NT2/D1 (cell line): ENCODE data around the gene NLK.
A peak's percentile ranks its signal among the peaks of the same experiment; 100 is the strongest.

Experiments used
- DNase-seq: peaks from one replicate; pipeline ENCODE4 v3.0.0-alpha.2; 2011; ENCODE audit warnings: low read depth, low spot score
- H3K27me3 ChIP-seq: 2 replicates; pipeline ENCODE4 v1.6.0; 2011; ENCODE audit warnings: mild to moderate bottlenecking; ENCODE audit not compliant: insufficient read length, insufficient read depth
- H3K36me3 ChIP-seq: 2 replicates; pipeline ENCODE4 v1.6.1; 2011; ENCODE audit warnings: mild to moderate bottlenecking, low read length, mixed read lengths; ENCODE audit not compliant: insufficient read depth, insufficient read length
- H3K4me1 ChIP-seq: 2 replicates; pipeline ENCODE4 v1.5.1; 2011; ENCODE audit not compliant: insufficient read depth, insufficient read length
- H3K4me3 ChIP-seq: 2 replicates; pipeline ENCODE4 v1.5.1; 2011; ENCODE audit warnings: low read depth; ENCODE audit not compliant: insufficient read length
- H3K9ac ChIP-seq: 2 replicates; pipeline ENCODE4 v1.6.0; 2011; ENCODE audit warnings: low read depth; ENCODE audit not compliant: insufficient read length
- H3K9me3 ChIP-seq: 2 replicates; pipeline ENCODE4 v1.5.1; 2011; ENCODE audit warnings: mild to moderate bottlenecking, low read length; ENCODE audit not compliant: insufficient read depth
- SUZ12 ChIP-seq: IDR thresholded peaks from 2 replicates; pipeline ENCODE4 v1.6.1; 2011; ENCODE audit not compliant: insufficient read length, insufficient read depth; ENCODE audit errors: extremely low read depth
- YY1 ChIP-seq: IDR thresholded peaks from 2 replicates; pipeline ENCODE4 v1.6.1; 2011; ENCODE audit not compliant: insufficient read length, insufficient read depth
- ZNF274 ChIP-seq: IDR thresholded peaks from 2 replicates; pipeline ENCODE4 v1.6.1; 2011; ENCODE audit warnings: mild to moderate bottlenecking, low read depth, low read length

The NLK gene

DNA sequence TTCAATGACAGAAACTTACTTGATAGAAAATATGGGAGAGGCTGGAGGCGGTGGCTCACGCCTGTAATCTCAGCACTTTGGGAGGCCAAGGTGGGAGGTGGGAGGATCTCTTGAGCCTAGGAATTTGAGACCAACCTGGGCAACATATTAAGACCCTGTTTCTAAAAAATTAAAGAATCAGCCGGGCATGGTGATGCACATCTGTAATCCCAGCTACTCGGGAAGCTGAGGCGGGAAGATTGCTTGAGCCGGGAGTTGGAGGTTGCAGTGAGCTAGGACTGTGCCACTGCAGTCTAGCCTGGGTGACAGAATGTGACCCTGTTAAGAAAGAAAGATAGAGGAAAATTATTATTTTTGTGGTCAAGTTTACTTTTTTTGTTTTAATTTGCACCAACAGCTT lies 2.1 kb upstream of the NLK start:
- DNase-seq: no peak
- TF ChIP-seq SUZ12: no peak
- no peak for TF ChIP-seq ZNF274
- TF ChIP-seq YY1: no peak
- H3K36me3 ChIP-seq: peaks cover 18% of the 10 kb centered on the region
- no peaks in the 10 kb centered on the region for H3K9me3 ChIP-seq
- no peak overlapping the region for H3K4me3 ChIP-seq
- no peak overlapping the region for H3K9ac ChIP-seq
- no peaks in the 10 kb centered on the region for H3K27me3 ChIP-seq
- H3K4me1 ChIP-seq: no peaks in the 10 kb centered on the region

DNA sequence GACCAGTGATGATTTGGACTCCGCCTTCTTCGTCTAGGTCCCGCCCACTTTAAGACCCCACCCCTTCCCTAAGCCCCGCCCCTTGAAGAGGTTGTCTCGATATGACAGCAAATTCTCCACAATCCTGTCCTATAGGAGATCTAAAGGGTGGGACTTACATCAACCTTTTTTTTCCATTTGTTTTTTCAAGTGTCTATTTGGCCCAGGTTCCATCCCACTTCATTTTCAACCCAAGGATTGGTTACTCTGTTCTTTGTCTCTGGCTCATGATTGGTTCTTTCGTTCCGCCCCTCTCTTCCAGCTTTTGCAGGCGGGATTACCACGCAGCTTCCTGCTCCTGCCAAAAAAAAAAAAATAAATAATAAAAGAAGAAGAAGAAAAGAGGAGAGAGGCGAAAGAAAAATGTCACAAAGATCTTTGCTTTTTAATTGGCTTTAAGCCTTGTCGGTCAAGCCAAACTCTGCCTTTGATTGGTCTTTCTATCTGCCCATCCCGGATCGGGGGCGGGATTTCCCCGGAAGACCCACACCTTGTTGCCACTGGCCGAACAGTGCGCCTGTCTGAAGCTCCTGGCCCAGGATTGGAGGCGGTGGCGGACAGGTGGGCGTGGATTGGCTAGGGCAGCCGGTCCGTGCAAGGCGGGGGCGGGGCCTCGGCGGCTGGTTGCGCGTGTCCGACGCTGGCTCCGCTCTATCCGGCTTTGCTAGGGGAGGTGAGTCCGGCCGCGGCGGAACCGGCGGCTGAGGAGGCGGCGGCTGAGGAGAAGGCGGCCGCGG lies 1.2 kb upstream of the NLK start:
- no peak overlapping the region for H3K9ac ChIP-seq
- H3K27me3 ChIP-seq: no peaks in the 10 kb centered on the region
- TF ChIP-seq SUZ12 (no peak), ZNF274 (no peak), YY1 (no peak)
- no peaks in the 10 kb centered on the region for H3K4me1 ChIP-seq
- H3K9me3 ChIP-seq: no peaks in the 10 kb centered on the region
- DNase-seq: peak; percentile 96
- peaks cover 19% of the 10 kb centered on the region for H3K36me3 ChIP-seq
- peak overlapping the region; percentile 55 for H3K4me3 ChIP-seq

- no peak for DNase-seq
- H3K27me3 ChIP-seq: no peaks in the 10 kb centered on the region
- H3K9me3 ChIP-seq: no peaks in the 10 kb centered on the region
- H3K4me1 ChIP-seq: no peaks in the 10 kb centered on the region
- peak overlapping the region; percentile 55 for H3K4me3 ChIP-seq
- peaks cover 19% of the 10 kb centered on the region for H3K36me3 ChIP-seq
- no peak for TF ChIP-seq ZNF274
- no peak for TF ChIP-seq YY1
- no peak for TF ChIP-seq SUZ12
- peak overlapping the region; percentile 85 for H3K9ac ChIP-seq
These were observed 427 bp upstream of the NLK start for GRCh38 chr17:28041844-28042656.

DNA sequence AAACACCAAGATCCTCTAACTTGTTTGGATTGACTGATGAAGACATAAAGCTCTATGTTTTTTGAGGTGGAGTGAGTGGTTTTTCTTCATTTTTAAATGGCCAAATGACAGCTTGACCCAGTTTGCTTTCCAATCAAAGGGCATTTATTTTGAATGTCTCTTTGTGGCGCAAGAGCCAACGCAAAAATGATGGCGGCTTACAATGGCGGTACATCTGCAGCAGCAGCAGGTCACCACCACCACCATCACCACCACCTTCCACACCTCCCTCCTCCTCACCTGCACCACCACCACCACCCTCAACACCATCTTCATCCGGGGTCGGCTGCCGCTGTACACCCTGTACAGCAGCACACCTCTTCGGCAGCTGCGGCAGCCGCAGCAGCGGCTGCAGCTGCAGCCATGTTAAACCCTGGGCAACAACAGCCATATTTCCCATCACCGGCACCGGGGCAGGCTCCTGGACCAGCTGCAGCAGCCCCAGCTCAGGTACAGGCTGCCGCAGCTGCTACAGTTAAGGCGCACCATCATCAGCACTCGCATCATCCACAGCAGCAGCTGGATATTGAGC lies 329 bp downstream of the NLK start:
- Histone ChIP-seq H3K9ac (peak overlapping the region; percentile 42), H3K27me3 (no peaks in the 10 kb centered on the region), H3K4me1 (no peaks in the 10 kb centered on the region), H3K36me3 (peaks cover 19% of the 10 kb centered on the region), H3K9me3 (no peaks in the 10 kb centered on the region), H3K4me3 (peak overlapping the region; percentile 55)
- DNase-seq: no peak
- TF ChIP-seq YY1: no peak
- TF ChIP-seq ZNF274: no peak
- TF ChIP-seq SUZ12: no peak

DNA sequence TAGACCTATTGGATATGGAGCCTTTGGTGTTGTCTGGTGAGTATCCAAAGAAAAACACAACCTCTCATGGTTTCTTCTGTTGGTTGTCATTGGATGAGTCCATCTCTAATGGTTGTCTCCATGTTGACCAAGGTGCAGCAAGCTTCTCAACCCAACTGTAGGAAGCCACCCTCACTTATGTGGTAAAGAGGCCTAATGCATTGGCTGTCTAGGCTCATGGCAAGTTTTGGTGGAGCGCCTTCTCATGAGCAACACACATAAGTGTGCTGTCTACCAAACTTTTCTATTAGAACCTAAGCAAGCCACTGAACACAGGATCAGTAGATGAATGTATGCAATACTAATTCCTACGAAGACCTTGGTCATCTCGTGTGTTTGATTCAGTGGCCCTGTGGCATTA lies 819 bp downstream of the NLK start:
- H3K4me3 ChIP-seq: peak overlapping the region; percentile 3

DNA sequence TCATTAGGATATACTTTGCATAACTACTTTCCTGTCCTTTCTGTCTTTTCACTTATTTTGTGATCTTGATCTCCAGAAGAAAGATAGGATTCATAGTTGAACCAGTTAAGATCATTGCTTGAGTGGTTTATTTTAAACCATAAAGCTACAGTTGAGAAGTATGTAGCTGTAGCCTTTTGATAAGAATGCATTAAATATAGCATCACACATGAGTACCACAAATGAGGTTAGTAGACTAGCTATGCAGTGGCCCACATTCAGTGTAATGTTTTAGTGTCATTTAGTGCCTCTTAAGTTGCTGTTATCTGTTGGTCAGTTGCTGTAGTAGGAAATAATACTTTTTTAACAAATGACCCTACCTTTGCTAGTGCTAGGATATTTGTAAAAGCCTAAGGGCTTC lies 1.3 kb downstream of the NLK start:
- DNase-seq: no peak
- H3K9me3 ChIP-seq: no peaks in the 10 kb centered on the region
- no peak overlapping the region for H3K9ac ChIP-seq
- peak overlapping the region; percentile 6 for H3K4me3 ChIP-seq
- no peaks in the 10 kb centered on the region for H3K4me1 ChIP-seq
- TF ChIP-seq SUZ12 (no peak), ZNF274 (no peak), YY1 (no peak)
- no peaks in the 10 kb centered on the region for H3K27me3 ChIP-seq
- H3K36me3 ChIP-seq: peaks cover 24% of the 10 kb centered on the region

More for the DNA sequence above, 819 bp downstream of the NLK start:
- Histone ChIP-seq H3K9ac (no peak overlapping the region), H3K36me3 (peaks cover 22% of the 10 kb centered on the region), H3K9me3 (no peaks in the 10 kb centered on the region), H3K4me1 (no peaks in the 10 kb centered on the region), H3K27me3 (no peaks in the 10 kb centered on the region)
- no peak for TF ChIP-seq SUZ12
- TF ChIP-seq YY1: no peak
- TF ChIP-seq ZNF274: no peak
- DNase-seq: no peak

- Histone ChIP-seq H3K4me3 (no peak overlapping the region), H3K4me1 (no peaks in the 10 kb centered on the region)
- TF ChIP-seq ZNF274 (no peak), YY1 (no peak), SUZ12 (no peak)
These were observed 2.8 kb downstream of the NLK start for GRCh38 chr17:28045304-28045703.

More at GRCh38 chr17:28045304-28045703, 2.8 kb downstream of the NLK start:
- H3K9ac ChIP-seq: no peak overlapping the region
- H3K9me3 ChIP-seq: no peaks in the 10 kb centered on the region
- DNase-seq: no peak
- H3K27me3 ChIP-seq: no peaks in the 10 kb centered on the region
- H3K36me3 ChIP-seq: peaks cover 27% of the 10 kb centered on the region
